Neural cell (in vitro differentiated cells): ENCODE measurements around the gene ORM2.

Source experiments
- EP300 ChIP-seq: fragments of 450-650 bp; conservative IDR thresholded peaks from 2 replicates; pipeline ENCODE4 v1.6.1; 2014; ENCODE audit warnings: antibody characterized with exemption, mild to moderate bottlenecking, moderate library complexity; ENCODE audit not compliant: poor library complexity, severe bottlenecking
- EZH2 ChIP-seq: fragments of 200-600, 300-800 bp; shearing (Covaris generic), sonication (generic); IDR thresholded peaks from 2 replicates; pipeline ENCODE4 v1.6.1; 2014; ENCODE audit warnings: antibody characterized with exemption, low read length, borderline replicate concordance, mild to moderate bottlenecking; ENCODE audit not compliant: insufficient read depth, poor library complexity, severe bottlenecking
- POLR2AphosphoS5 ChIP-seq: IDR thresholded peaks from 2 replicates; pipeline ENCODE4 v1.6.1; 2012
- RAD21 ChIP-seq: fragments of 450-650 bp; conservative IDR thresholded peaks from 2 replicates; pipeline ENCODE4 v1.6.1; 2014; ENCODE audit warnings: antibody characterized with exemption, mild to moderate bottlenecking, moderate library complexity
- SMC3 ChIP-seq: fragments of 450-650 bp; conservative IDR thresholded peaks from 2 replicates; pipeline ENCODE4 v1.6.1; 2014; ENCODE audit warnings: antibody characterized with exemption, mild to moderate bottlenecking, moderate library complexity; ENCODE audit not compliant: poor library complexity
- TAF1 ChIP-seq: IDR thresholded peaks from 2 replicates; pipeline ENCODE4 v1.6.1; 2012; ENCODE audit warnings: low read depth
- TF ChIP-seq, protein P1 (sequence below): fragments of 450-650 bp; IDR thresholded peaks from 2 replicates; pipeline ENCODE4 v1.5.1; 2014; ENCODE audit warnings: antibody characterized with exemption, mild to moderate bottlenecking, moderate library complexity; ENCODE audit not compliant: poor library complexity, severe bottlenecking
- TF ChIP-seq, protein P2 (sequence below): IDR thresholded peaks from 2 replicates; pipeline ENCODE4 v1.6.1; 2012; ENCODE audit warnings: borderline replicate concordance

DNA sequence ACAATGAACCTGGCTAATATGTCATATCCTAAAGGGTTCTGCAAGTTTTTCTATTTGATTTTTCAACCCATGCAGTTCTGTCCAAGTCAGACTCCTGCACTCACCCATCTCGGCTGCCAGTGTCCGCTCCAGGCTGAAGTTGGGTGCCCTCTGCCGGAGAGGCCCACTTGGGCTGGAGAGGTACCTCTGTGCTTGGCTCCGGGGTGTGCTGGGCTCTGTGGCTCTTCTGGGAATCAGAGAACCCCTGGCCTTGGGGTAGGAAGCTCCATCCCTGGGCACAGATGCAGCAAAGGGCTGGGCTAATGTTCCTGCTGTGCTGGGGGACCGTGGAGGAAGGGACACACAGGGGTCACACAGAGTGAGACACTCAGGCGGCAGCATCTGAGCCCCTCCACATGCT lies 26.2 kb downstream of the ORM2 start:
- TF ChIP-seq, protein P1, sequence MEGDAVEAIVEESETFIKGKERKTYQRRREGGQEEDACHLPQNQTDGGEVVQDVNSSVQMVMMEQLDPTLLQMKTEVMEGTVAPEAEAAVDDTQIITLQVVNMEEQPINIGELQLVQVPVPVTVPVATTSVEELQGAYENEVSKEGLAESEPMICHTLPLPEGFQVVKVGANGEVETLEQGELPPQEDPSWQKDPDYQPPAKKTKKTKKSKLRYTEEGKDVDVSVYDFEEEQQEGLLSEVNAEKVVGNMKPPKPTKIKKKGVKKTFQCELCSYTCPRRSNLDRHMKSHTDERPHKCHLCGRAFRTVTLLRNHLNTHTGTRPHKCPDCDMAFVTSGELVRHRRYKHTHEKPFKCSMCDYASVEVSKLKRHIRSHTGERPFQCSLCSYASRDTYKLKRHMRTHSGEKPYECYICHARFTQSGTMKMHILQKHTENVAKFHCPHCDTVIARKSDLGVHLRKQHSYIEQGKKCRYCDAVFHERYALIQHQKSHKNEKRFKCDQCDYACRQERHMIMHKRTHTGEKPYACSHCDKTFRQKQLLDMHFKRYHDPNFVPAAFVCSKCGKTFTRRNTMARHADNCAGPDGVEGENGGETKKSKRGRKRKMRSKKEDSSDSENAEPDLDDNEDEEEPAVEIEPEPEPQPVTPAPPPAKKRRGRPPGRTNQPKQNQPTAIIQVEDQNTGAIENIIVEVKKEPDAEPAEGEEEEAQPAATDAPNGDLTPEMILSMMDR: no peak
- no peak for TF ChIP-seq POLR2AphosphoS5
- TF ChIP-seq, protein P2, sequence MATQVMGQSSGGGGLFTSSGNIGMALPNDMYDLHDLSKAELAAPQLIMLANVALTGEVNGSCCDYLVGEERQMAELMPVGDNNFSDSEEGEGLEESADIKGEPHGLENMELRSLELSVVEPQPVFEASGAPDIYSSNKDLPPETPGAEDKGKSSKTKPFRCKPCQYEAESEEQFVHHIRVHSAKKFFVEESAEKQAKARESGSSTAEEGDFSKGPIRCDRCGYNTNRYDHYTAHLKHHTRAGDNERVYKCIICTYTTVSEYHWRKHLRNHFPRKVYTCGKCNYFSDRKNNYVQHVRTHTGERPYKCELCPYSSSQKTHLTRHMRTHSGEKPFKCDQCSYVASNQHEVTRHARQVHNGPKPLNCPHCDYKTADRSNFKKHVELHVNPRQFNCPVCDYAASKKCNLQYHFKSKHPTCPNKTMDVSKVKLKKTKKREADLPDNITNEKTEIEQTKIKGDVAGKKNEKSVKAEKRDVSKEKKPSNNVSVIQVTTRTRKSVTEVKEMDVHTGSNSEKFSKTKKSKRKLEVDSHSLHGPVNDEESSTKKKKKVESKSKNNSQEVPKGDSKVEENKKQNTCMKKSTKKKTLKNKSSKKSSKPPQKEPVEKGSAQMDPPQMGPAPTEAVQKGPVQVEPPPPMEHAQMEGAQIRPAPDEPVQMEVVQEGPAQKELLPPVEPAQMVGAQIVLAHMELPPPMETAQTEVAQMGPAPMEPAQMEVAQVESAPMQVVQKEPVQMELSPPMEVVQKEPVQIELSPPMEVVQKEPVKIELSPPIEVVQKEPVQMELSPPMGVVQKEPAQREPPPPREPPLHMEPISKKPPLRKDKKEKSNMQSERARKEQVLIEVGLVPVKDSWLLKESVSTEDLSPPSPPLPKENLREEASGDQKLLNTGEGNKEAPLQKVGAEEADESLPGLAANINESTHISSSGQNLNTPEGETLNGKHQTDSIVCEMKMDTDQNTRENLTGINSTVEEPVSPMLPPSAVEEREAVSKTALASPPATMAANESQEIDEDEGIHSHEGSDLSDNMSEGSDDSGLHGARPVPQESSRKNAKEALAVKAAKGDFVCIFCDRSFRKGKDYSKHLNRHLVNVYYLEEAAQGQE: no peak
- no peak for TF ChIP-seq EZH2
- no peak for TF ChIP-seq SMC3
- no peak for TF ChIP-seq TAF1
- TF ChIP-seq EP300: no peak
- no peak for TF ChIP-seq RAD21
